Heart left ventricle (tissue), 13 donors: Measurements from ENCODE around the gene SORCS2.

ENCODE experiments used
- POLR2A ChIP-seq, 2 donors: fragments of 450-650 bp; IDR thresholded peaks; one replicate each; pipeline ENCODE4 v1.6.1; 2017; ENCODE audit warnings: antibody characterized with exemption in 2 of 2, mild to moderate bottlenecking in 2 of 2, moderate library complexity in 2 of 2
- TF ChIP-seq, protein P1 (sequence below), 12 donors: fragments of 200-600 bp; sonication (generic) in 4 of 12; IDR thresholded peaks; one replicate each; pipeline versions ENCODE4 v1.5.0 to v1.8.0; 2018 to 2022; ENCODE audit warnings: antibody characterized with exemption in 12 of 12, mild to moderate bottlenecking in 5 of 12
- donor health status: ischemic (EF 13 %, LVEDD 7.1; RV severe dilation, severe dysfunction).
- donor health status: DM: no; HTN: yes; CAD: no.
- donor health status: DM: no; HTN: no; CAD: no.
- donor health status: ischemic (EF 25% LVEDD 6.9; RV normal size, moderate dysfunction).
- donor health status: ischemic (EF 25% LVEDD 5.7; RV mildly dilated, moderate dysfunction).
- donor health status: ischemic (EF 35%, LVEDD 5.7; RV mildly dilated, moderate dysfunction).
- donor health status: nonischemic (EF 11% LVEDD 7.7; RV severe dilation, severe dysfunction).
- donor health status: DM: yes; HTN: yes; CAD: no.
- donor health status: PGD.
- donor health status: ischemic (EF 29% LVEDD 5.4; RV normal size, mild dysfunction).
- donor health status: nonischemic (EF 23%, LVEDD 6.1; RV moderate dilation, normal function).

DNA sequence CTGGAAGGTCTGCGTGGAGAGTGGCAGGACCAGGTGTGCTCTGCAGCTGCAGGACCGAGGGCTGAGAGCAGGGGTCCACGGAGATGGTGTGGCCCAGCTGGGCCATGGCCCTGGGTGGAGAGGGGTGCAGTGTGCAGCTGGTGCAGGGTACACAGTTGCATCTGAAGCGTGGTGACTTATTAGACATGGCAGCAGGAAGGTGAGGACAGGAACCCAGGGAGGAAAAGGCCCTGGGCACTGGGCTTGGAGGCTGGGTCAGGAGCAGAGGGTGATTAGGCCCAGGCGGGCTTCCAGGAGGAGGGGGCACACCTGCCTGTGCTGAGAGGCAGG lies 457.0 kb downstream of the SORCS2 start:
- TF ChIP-seq, protein P1, sequence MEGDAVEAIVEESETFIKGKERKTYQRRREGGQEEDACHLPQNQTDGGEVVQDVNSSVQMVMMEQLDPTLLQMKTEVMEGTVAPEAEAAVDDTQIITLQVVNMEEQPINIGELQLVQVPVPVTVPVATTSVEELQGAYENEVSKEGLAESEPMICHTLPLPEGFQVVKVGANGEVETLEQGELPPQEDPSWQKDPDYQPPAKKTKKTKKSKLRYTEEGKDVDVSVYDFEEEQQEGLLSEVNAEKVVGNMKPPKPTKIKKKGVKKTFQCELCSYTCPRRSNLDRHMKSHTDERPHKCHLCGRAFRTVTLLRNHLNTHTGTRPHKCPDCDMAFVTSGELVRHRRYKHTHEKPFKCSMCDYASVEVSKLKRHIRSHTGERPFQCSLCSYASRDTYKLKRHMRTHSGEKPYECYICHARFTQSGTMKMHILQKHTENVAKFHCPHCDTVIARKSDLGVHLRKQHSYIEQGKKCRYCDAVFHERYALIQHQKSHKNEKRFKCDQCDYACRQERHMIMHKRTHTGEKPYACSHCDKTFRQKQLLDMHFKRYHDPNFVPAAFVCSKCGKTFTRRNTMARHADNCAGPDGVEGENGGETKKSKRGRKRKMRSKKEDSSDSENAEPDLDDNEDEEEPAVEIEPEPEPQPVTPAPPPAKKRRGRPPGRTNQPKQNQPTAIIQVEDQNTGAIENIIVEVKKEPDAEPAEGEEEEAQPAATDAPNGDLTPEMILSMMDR (IDR thresholded peaks at IDR 0.05): no peak
- TF ChIP-seq POLR2A (IDR thresholded peaks at IDR 0.05): no peak
